Astrocyte of the hippocampus (primary cell): Measurements from ENCODE around the gene RANBP1.

Source experiments
- DNase-seq: peaks from one replicate; pipeline ENCODE4 v3.0.0; 2011; ENCODE audit warnings: low read depth, low spot score

RANBP1 gene

DNA sequence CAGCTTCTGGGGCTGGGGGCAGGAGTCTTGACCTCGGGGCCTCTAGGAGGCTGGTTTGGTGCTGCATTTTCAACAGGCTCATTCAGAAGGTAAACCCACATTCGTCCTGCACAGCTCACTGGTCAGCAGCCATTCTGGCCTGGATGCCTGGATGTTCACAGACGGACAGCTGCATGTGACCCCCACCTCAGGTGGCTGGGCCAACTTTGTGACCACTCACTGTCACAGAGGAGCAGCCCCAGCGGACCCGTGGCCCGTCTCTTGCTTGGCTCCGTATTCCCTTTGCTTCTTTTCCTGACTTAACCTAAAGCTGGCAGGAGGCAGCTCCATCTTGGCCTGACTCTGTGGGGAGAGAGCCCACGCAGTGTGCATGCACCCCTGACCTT, 27.6 kb upstream of the RANBP1 start:
- no peak for DNase-seq

DNA sequence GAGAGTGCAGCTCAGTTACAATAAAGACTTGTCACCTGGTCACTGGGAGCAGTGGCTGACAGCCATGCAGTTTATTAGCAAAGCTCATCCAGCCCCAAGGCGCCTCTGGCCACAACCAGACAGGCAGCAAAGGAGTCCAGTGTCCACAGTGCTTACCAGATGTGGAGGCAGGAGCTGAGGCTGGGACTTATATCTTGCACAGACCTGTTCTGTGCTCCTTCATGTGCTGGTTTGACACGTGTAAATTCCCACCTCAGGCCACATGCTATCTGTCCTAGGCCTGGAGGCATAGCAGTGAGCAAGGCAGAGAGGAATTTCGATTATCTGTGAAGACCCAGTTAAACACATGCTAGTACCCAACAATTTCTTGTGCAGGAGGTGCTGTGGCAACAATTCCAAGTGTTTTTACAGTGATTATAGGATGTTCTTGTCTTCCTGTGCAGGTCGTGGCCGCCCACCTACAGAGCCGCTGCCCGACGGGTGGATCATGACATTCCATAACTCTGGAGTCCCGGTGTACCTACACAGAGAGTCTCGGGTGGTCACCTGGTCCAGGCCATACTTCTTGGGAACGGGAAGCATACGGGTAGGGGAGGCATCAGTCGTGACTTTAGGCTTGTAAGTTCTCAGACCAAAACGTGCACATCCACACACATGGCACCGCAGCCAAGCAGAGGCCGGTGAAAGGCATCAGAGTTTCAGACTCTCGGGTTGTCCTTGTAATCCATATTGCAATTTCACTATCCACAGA, 26.5 kb upstream of the RANBP1 start:
- DNase-seq, result no peak

DNA sequence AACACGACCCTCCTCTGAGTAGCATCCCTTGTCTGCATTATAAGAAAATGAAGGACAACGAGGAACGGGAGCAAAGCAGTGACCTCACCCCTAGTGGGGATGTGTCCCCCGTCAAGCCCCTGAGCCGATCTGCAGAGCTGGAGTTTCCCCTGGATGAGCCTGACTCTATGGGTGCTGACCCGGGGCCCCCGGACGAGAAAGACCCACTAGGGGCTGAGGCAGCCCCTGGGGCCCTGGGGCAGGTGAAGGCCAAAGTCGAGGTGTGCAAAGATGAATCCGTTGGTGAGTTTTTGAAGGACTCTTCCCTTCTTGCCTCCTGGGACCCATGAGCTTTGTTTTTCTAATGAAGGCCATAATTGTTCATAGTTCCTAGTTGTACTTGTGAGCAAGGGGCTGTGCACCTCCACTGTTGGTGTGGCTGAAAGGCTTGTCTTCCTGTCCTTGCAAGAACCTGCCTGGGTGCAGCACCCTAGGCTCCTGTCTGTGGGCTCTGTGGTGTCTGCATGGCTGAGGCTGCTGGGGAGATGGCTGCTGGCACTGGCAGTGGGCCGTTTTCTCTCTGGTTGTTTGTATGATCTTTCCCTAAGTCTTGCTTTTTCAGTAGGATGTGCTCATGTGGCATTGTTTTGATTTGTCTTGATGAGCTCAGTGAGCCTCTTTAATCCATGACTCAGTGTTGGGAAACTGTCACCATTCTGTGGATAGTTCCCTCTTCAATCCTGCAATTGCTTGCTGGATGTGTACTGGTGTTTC, 25.8 kb upstream of the RANBP1 start:
- no peak for DNase-seq

DNA sequence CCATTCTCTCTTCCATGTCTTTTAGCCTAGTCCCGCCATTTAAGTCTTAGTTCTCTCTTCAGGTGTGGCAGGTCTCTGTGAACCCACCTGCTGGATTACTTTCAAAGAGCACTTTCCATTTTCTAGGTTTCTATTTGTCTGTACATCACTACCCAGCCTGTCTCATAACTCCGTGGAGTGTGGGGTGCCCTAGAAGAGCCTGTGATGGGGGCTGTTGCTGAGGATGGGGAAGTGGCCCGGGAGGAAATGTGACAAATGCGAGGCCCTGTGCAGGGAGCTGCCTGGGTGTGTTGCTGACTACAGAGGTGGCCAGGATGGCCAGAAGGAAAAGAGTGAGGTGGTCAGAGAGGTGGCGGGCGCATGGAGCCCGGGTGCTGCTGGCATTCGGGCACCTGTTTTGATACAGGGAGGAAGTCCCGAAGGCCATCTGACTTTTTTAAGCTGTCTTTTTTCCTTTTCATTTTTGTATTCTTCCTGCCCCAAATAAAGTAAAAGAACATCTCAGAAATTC, 25.1 kb upstream of the RANBP1 start:
- no peak for DNase-seq

DNA sequence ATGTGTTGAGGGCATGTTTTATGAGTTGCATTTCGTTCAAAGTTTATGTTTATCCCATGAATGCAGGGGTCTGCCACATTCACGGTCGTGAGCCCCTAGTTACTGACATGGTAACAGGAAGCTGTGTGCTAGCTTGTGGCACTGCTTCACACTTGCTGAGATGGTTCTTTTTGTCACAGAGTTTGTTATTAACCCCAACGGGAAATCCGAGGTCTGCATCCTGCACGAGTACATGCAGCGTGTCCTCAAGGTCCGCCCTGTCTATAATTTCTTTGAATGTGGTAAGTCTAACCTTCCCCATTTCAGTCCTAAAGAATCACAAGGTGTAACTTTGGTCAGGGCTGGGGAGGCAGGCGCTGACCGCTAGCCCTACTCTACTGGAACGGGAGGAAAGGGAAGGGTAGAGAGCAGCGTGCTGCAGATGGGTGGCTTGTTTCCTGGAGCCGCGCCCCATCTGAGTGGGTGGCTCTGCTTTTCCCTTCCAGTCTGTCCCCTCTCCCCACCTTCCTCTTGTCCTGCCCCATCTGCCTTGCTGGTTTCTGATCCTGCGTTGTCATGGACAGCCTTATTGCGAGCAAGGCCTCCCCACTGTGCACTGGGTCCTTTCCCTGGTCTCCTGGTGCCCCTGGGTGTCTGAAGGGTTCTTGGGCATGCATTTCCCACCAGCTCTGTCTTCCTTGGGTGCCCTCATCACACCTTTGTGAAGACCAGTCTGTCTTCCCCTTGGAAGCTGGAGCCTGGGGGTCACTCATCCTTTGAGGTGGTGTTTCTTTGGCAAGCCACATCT, 24.0 kb upstream of the RANBP1 start:
- DNase-seq, result no peak

- DNase-seq, result no peak
Observed at GRCh38 chr22:20092477-20092854, 23.4 kb upstream of the RANBP1 start.

DNA sequence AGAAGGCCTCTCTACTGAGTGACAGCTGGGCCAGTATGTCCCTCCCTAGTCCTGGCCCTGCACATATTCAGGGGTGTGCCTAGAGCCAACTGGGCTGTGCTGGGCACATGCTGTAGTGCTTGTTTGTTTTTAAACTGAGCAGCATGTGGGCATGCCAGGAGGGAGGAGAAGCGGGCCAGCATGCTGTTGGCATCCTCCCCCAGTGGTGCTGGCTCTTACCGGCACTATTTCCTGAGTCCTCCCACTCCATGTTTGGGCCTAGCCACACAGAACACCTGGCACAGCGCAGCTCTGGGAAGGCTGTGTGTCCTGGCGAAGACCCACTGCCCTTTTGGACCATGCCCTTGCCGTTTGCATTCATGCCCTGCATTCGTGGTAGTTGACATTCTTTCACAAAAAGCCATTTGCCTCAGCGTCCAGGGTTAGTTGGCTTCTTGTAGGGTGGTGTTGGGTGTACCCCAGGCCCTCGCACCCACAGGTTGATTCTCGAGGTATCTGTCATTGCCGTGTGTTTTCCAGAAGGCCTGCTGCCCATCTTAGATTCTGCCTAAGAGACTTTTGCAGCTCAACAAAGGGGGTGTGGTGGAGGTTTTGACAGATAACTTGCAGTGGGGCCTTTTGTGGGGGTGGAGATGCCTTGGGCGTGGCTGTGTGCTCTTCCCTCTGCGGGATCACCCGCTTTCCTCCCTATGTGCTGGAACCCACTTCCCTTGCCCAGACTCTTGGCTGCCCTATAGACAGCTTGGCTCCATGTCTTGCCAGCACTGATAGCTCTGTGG, 22.3 kb upstream of the RANBP1 start:
- DNase-seq, result no peak

GRCh38 chr22:20094197-20094807, 21.6 kb upstream of the RANBP1 start:
- no peak for DNase-seq

DNA sequence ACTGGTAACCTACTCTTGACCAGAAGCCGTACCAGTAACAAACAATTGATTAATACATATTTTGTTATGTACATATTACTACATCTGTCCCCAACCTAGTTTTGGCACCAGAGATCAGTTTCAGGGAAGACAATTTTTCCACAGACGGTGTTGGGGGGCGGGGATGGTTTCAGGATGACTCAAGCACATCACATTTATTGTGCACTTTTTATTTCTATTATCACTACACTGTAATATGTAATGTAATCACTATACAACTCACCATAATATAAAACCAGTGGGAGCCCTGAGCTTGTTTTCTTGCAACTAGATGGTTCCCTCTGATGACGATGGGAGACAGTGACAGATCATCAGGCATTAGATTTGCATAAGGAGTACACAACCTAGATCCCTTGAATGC, 20.4 kb upstream of the RANBP1 start:
- DNase-seq, result no peak

DNA sequence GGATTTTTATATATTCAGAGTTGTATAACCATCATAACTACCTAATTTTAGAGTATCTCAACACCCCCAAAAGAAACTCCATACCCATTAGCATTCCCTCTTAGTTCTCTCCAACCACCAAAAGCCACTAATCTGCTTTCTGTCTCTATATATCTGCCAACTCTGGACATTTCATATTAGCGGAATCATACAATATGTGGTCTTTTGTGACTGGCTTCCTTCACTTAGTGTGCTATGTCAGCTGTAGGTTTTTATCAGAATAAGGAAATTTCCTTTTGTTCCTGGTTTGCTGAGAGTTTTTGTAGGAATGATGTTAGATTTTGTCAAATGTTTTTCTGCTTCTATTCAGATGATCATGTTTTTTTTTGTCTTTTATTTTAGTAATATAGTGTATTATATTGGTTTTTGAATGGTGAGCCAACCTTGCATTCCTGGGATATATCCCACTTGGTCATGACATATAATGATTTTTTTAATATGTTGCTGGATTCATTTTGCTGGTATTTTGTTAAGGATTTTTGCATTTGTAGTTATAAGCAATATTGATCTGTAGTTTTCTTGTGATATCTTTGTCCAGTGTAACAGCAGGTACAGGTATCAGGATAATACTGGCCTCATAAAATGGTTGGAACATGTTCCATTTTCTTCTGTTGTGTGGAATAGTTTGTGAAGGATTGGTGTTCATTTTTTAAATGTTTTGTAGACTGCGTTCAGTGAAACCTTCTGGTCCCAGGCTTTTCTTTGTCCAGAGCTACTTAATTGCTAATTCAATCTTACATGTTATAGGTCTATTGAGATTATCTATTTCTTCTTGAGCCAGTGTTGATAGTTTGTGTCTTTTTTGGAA, 19.1 kb upstream of the RANBP1 start:
- DNase-seq, result no peak

DNA sequence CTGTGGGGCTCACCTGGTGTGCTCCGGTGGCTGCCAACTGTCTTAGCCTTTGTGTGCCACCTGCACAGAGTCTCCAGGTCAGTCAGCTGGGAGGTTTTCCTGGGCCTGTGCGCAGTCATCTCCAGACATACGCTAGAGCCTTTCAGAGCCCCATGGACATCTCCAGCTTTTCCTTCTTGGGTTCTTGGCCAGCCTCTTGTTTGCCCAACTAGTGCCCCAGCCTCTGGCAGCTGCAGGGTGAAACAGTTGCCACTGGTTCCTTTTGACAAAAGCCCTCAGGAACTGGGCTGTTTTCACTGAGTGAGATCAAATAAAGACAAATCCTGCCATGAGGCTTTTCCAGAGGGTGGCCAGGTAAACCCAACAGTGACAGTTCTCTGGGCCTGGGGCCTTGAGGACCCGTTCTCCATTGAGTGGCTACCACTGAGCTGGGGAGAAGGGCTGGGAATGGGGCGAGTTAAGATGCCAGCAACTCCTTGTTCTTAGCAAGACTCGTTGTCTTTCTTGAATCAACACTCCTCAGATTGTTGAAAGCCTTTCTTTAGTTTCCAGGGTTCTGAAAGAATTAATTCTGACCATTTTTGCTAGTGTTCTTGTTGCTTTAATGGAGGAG, 16.7 kb upstream of the RANBP1 start:
- DNase-seq, result no peak

GRCh38 chr22:20101638-20102037, 14.3 kb upstream of the RANBP1 start:
- no peak for DNase-seq

DNA sequence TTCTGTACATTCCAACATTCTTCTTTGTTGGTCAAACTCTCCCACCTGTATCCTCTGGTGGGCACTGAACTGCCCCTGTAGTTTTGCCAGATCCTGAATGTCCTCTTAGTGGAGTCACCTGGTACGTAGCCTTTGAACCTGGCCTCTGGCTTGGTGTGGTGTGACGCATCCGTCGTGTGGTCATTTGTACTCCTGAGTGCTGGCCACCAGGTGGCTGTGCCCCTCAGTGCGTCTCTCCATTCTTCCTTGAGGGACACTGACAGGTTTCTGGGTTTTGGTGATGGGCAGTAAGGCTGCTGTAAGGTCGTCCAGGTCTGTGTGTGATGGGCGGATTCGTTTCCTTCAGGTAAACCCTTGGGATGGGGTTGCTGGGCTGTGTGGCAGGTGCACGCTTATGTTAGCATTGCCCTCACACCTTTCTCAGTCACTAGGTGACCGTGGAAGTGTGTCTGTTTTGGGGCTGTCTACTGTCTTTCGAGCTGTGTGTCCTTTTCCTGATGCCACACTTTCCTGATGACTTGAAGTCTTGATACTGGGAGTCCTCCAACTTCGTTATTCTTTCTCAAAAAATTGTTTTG, 13.6 kb upstream of the RANBP1 start:
- DNase-seq, result no peak

GRCh38 chr22:20105456-20106204, 10.3 kb upstream of the RANBP1 start:
- no peak for DNase-seq

GRCh38 chr22:20106205-20106848, 9.6 kb upstream of the RANBP1 start:
- no peak for DNase-seq

DNA sequence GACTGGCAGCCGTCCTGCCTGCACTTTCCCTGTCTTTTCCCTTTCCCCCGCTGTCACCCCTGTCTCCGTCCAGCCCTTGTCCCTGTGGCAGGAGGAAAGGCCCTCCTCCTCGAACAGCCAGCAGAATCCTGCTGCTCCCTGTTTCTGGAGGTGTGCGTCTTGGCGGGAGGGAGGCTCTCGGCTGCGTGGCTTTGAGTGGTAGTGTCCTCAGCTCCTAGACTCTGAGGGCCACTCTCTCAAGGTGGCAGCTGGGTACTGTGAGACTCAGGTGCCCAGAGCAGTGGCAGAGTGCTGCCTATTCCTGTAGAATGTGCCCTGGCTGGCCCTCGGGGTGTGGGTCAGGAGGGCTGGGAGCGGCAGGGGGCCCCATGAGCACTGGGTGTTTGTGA, 9.1 kb upstream of the RANBP1 start:
- no peak for DNase-seq

GRCh38 chr22:20107471-20107901, 8.4 kb upstream of the RANBP1 start:
- no peak for DNase-seq
